Measurements from ENCODE around the gene ABCD1. TPM values are rescaled to one million over a fixed set of nuclear protein-coding genes. Genes with fewer than 3 reads are reported as not detected.

ABCD1 gene
- total RNA-seq, 1 donor from 2014 or later, result 19.7 TPM

GRCh38 chrX:153784325-153784967 lies 59.8 kb downstream of the ABCD1 start:
- H3K36me3 Mint-ChIP-seq (ENCODE audit: unreplicated experiment), result peaks cover 2% of the 10 kb centered on the region
- no peaks in the 10 kb centered on the region for H3K27me3 Mint-ChIP-seq (ENCODE audit: unreplicated experiment)
- H3K27ac Mint-ChIP-seq (ENCODE audit: unreplicated experiment), result no peak overlapping the region
- H3K4me1 Mint-ChIP-seq (ENCODE audit: unreplicated experiment), result peaks cover 4% of the 10 kb centered on the region
- no peak for DNase-seq (ENCODE audit: extremely low spot score, unreplicated experiment)
- TF ChIP-seq, protein P1, sequence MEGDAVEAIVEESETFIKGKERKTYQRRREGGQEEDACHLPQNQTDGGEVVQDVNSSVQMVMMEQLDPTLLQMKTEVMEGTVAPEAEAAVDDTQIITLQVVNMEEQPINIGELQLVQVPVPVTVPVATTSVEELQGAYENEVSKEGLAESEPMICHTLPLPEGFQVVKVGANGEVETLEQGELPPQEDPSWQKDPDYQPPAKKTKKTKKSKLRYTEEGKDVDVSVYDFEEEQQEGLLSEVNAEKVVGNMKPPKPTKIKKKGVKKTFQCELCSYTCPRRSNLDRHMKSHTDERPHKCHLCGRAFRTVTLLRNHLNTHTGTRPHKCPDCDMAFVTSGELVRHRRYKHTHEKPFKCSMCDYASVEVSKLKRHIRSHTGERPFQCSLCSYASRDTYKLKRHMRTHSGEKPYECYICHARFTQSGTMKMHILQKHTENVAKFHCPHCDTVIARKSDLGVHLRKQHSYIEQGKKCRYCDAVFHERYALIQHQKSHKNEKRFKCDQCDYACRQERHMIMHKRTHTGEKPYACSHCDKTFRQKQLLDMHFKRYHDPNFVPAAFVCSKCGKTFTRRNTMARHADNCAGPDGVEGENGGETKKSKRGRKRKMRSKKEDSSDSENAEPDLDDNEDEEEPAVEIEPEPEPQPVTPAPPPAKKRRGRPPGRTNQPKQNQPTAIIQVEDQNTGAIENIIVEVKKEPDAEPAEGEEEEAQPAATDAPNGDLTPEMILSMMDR (IDR thresholded peaks at IDR 0.05), result no peak
- H3K9me3 Mint-ChIP-seq (ENCODE audit: unreplicated experiment), result no peaks in the 10 kb centered on the region
- no peak overlapping the region for H3K4me3 Mint-ChIP-seq (ENCODE audit: unreplicated experiment)

GRCh38 chrX:153786669-153787068 lies 62.0 kb downstream of the ABCD1 start:
- no peak overlapping the region for H3K27ac Mint-ChIP-seq (ENCODE audit: unreplicated experiment)
- H3K27me3 Mint-ChIP-seq (ENCODE audit: unreplicated experiment), result no peaks in the 10 kb centered on the region
- no peak for DNase-seq (ENCODE audit: extremely low spot score, unreplicated experiment)
- H3K4me3 Mint-ChIP-seq (ENCODE audit: unreplicated experiment), result no peak overlapping the region
- TF ChIP-seq, protein P1 (IDR thresholded peaks at IDR 0.05), result no peak
- no peaks in the 10 kb centered on the region for H3K4me1 Mint-ChIP-seq (ENCODE audit: unreplicated experiment)
- H3K9me3 Mint-ChIP-seq (ENCODE audit: unreplicated experiment), result no peaks in the 10 kb centered on the region
- H3K36me3 Mint-ChIP-seq (ENCODE audit: unreplicated experiment), result peaks cover 6% of the 10 kb centered on the region

- Mint-ChIP-seq H3K4me1 (ENCODE audit: unreplicated experiment) (peaks cover 5% of the 10 kb centered on the region), H3K36me3 (ENCODE audit: unreplicated experiment) (peaks cover 6% of the 10 kb centered on the region), H3K9me3 (ENCODE audit: unreplicated experiment) (no peaks in the 10 kb centered on the region), H3K4me3 (ENCODE audit: unreplicated experiment) (no peak overlapping the region), H3K27me3 (ENCODE audit: unreplicated experiment) (no peaks in the 10 kb centered on the region), H3K27ac (ENCODE audit: unreplicated experiment) (no peak overlapping the region)
- TF ChIP-seq, protein P1 (IDR thresholded peaks at IDR 0.05), result no peak
- DNase-seq (ENCODE audit: extremely low spot score, unreplicated experiment), result no peak
Measured at GRCh38 chrX:153789654-153790053, 65.0 kb downstream of the ABCD1 start.

- peaks cover 6% of the 10 kb centered on the region for H3K36me3 Mint-ChIP-seq (ENCODE audit: unreplicated experiment)
- no peak for DNase-seq (ENCODE audit: extremely low spot score, unreplicated experiment)
- no peak overlapping the region for H3K4me3 Mint-ChIP-seq (ENCODE audit: unreplicated experiment)
- H3K27ac Mint-ChIP-seq (ENCODE audit: unreplicated experiment), result no peak overlapping the region
- peaks cover 12% of the 10 kb centered on the region for H3K4me1 Mint-ChIP-seq (ENCODE audit: unreplicated experiment)
- TF ChIP-seq, protein P1 (IDR thresholded peaks at IDR 0.05), result no peak
- no peaks in the 10 kb centered on the region for H3K9me3 Mint-ChIP-seq (ENCODE audit: unreplicated experiment)
- H3K27me3 Mint-ChIP-seq (ENCODE audit: unreplicated experiment), result no peaks in the 10 kb centered on the region
Measured at GRCh38 chrX:153791104-153791852, 66.6 kb downstream of the ABCD1 start.

GRCh38 chrX:153792368-153792767 lies 67.7 kb downstream of the ABCD1 start:
- H3K9me3 Mint-ChIP-seq (ENCODE audit: unreplicated experiment), result no peaks in the 10 kb centered on the region
- peaks cover 13% of the 10 kb centered on the region for H3K4me1 Mint-ChIP-seq (ENCODE audit: unreplicated experiment)
- no peak for DNase-seq (ENCODE audit: extremely low spot score, unreplicated experiment)
- H3K27ac Mint-ChIP-seq (ENCODE audit: unreplicated experiment), result no peak overlapping the region
- TF ChIP-seq, protein P1 (IDR thresholded peaks at IDR 0.05), result no peak
- no peaks in the 10 kb centered on the region for H3K27me3 Mint-ChIP-seq (ENCODE audit: unreplicated experiment)
- no peak overlapping the region for H3K4me3 Mint-ChIP-seq (ENCODE audit: unreplicated experiment)
- peaks cover 6% of the 10 kb centered on the region for H3K36me3 Mint-ChIP-seq (ENCODE audit: unreplicated experiment)

Measured in osteocyte (in vitro differentiated cells).